Testis (tissue), 2 donors: ENCODE results near the gene SSTR5.

Experiments
- POLR2A ChIP-seq: fragments of 450-650 bp; IDR thresholded peaks from one replicate; pipeline ENCODE4 v1.6.1; 2017; ENCODE audit warnings: antibody characterized with exemption, mild to moderate bottlenecking, moderate library complexity
- TF ChIP-seq, protein P1 (sequence below), 3 experiments: fragments of 450-650 bp in 2 of 3; fragments of 200-600 bp in 1 of 3; sonication (generic) in 1 of 3; IDR thresholded peaks; one replicate each; pipeline ENCODE4 v1.5.1; 2016 to 2019; ENCODE audit warnings: antibody characterized with exemption in 3 of 3, mild to moderate bottlenecking in 2 of 3, moderate library complexity in 1 of 3

DNA sequence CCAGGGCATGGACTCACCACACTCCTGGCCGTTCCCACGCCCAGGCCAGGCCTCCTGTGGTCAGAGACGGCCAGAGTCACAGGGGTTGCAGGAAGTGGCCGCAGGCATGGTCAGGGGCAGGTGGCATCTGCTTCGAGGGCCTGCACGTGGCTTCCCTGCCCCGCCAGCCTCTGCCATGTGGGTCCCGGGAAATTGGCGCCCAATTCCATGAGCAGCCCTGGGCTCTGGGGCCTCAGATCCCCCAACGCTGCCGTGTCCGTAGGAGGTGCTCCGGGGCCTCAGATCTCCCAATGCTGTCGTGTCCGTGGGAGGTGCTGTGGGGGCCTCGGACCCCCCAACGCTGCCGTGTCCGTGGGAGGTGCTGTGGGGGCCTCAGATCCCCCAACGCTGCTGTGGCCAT is 9.7 kb upstream of the SSTR5 start:
- TF ChIP-seq POLR2A = no peak
- TF ChIP-seq, protein P1, sequence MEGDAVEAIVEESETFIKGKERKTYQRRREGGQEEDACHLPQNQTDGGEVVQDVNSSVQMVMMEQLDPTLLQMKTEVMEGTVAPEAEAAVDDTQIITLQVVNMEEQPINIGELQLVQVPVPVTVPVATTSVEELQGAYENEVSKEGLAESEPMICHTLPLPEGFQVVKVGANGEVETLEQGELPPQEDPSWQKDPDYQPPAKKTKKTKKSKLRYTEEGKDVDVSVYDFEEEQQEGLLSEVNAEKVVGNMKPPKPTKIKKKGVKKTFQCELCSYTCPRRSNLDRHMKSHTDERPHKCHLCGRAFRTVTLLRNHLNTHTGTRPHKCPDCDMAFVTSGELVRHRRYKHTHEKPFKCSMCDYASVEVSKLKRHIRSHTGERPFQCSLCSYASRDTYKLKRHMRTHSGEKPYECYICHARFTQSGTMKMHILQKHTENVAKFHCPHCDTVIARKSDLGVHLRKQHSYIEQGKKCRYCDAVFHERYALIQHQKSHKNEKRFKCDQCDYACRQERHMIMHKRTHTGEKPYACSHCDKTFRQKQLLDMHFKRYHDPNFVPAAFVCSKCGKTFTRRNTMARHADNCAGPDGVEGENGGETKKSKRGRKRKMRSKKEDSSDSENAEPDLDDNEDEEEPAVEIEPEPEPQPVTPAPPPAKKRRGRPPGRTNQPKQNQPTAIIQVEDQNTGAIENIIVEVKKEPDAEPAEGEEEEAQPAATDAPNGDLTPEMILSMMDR (IDR thresholded peaks at IDR 0.05) = no peak
